WTC11 (cell line): Measurements from ENCODE around the gene ELMO1. TPM values are rescaled to one million over a fixed set of nuclear protein-coding genes. Genes with fewer than 3 reads are reported as not detected.

ENCODE experiments used
- ATAC-seq: fragments of 200-7000 bp; cut with Tn5 transposase; 2 replicates; pipeline ENCODE4 v1.10.0; 2021; ENCODE audit warnings: mild to moderate bottlenecking, moderate library complexity
- CTCF ChIA-PET: fragments of 300-600 bp; sonication (Branson Sonifier 250); formaldehyde crosslinking; loops from one replicate; lab custom pipeline; 2021; ENCODE audit warnings: antibody characterized with exemption; lab: Charles Lee
- POLR2A ChIA-PET: fragments of 350-600 bp; sonication (Branson Sonifier 250); formaldehyde crosslinking; loops from one replicate; lab custom pipeline; 2021; ENCODE audit warnings: antibody characterized with exemption; lab: Charles Lee
- DNase-seq: peaks from one replicate; pipeline ENCODE4 v3.0.0; 2021; ENCODE audit warnings: low spot score
- H3K27ac Mint-ChIP-seq: 2 replicates; pipeline ENCODE4 v1.8.0; 2021; ENCODE audit warnings: mixed read lengths
- H3K27me3 Mint-ChIP-seq: 2 replicates; pipeline ENCODE4 v1.8.0; 2021; ENCODE audit warnings: low read depth, mild to moderate bottlenecking, moderate library complexity, mixed read lengths
- H3K36me3 Mint-ChIP-seq: 2 replicates; pipeline ENCODE4 v1.8.0; 2021; ENCODE audit warnings: mixed read lengths
- H3K4me1 Mint-ChIP-seq: 2 replicates; pipeline ENCODE4 v1.8.0; 2022; ENCODE audit warnings: mixed read lengths
- H3K4me3 Mint-ChIP-seq: 2 replicates; pipeline ENCODE4 v1.8.0; 2021; ENCODE audit warnings: mild to moderate bottlenecking, moderate library complexity, mixed read lengths
- H3K9me3 Mint-ChIP-seq: 2 replicates; pipeline ENCODE4 v1.8.0; 2021; ENCODE audit warnings: mixed read lengths
- ARID4B ChIP-seq: sonication (generic); formaldehyde crosslinking; IDR thresholded peaks from 2 replicates; pipeline ENCODE4 v1.8.0; 2023; ENCODE audit warnings: missing genetic modification reagents, mild to moderate bottlenecking, borderline replicate concordance
- ATF1 ChIP-seq: sonication (generic); formaldehyde crosslinking; IDR thresholded peaks from 2 replicates; pipeline ENCODE4 v1.8.1; 2023; ENCODE audit warnings: mild to moderate bottlenecking, moderate library complexity, missing genetic modification reagents
- ATF2 ChIP-seq: sonication (generic); formaldehyde crosslinking; IDR thresholded peaks from 2 replicates; pipeline ENCODE4 v1.8.1; 2022; ENCODE audit warnings: low read depth, missing genetic modification reagents, borderline replicate concordance
- CTCF ChIP-seq: fragments of 200-600 bp; IDR thresholded peaks from 2 replicates; pipeline ENCODE4 v1.8.0; 2022; ENCODE audit warnings: antibody characterized with exemption
- ELF4 ChIP-seq: sonication (generic); formaldehyde crosslinking; IDR thresholded peaks from 2 replicates; pipeline ENCODE4 v1.8.1; 2022; ENCODE audit warnings: low read depth, mild to moderate bottlenecking, moderate library complexity, missing genetic modification reagents
- ESRRA ChIP-seq: sonication (generic); formaldehyde crosslinking; IDR thresholded peaks from 2 replicates; pipeline ENCODE4 v1.8.1; 2022; ENCODE audit warnings: mild to moderate bottlenecking, missing genetic modification reagents, borderline replicate concordance
- FOXP1 ChIP-seq: sonication (generic); formaldehyde crosslinking; IDR thresholded peaks from 2 replicates; pipeline ENCODE4 v1.8.0; 2022; ENCODE audit warnings: missing genetic modification reagents, mild to moderate bottlenecking, moderate library complexity, borderline replicate concordance
- HMGXB4 ChIP-seq: sonication (generic); formaldehyde crosslinking; IDR thresholded peaks from 2 replicates; pipeline ENCODE4 v1.8.1; 2023; ENCODE audit warnings: mild to moderate bottlenecking, moderate library complexity, missing genetic modification reagents
- MLX ChIP-seq: sonication (generic); formaldehyde crosslinking; IDR thresholded peaks from 2 replicates; pipeline ENCODE4 v1.8.1; 2023; ENCODE audit warnings: mild to moderate bottlenecking, missing genetic modification reagents, moderate library complexity
- MXD4 ChIP-seq: fragments of 250-450 bp; sonication (Bioruptor Pico); IDR thresholded peaks from 2 replicates; pipeline ENCODE4 v1.8.0; 2021; ENCODE audit warnings: mild to moderate bottlenecking, moderate library complexity, borderline replicate concordance
- NR3C1 ChIP-seq: sonication (generic); formaldehyde crosslinking; conservative IDR thresholded peaks from 2 replicates; pipeline ENCODE4 v1.8.1; 2023; ENCODE audit warnings: low read depth, mild to moderate bottlenecking, missing genetic modification reagents
- PRDM15 ChIP-seq: sonication (generic); formaldehyde crosslinking; IDR thresholded peaks from 2 replicates; pipeline ENCODE4 v1.8.0; 2022; ENCODE audit warnings: missing genetic modification reagents
- RELA ChIP-seq: sonication (generic); formaldehyde crosslinking; IDR thresholded peaks from 2 replicates; pipeline ENCODE4 v1.8.1; 2022; ENCODE audit warnings: missing genetic modification reagents, mild to moderate bottlenecking, borderline replicate concordance
- TEAD4 ChIP-seq: sonication (generic); formaldehyde crosslinking; IDR thresholded peaks from 2 replicates; pipeline ENCODE4 v1.8.0; 2022; ENCODE audit warnings: mild to moderate bottlenecking, missing genetic modification reagents
- ZBTB43 ChIP-seq: sonication (generic); formaldehyde crosslinking; IDR thresholded peaks from 2 replicates; pipeline ENCODE4 v1.8.1; 2023; ENCODE audit warnings: mild to moderate bottlenecking, missing genetic modification reagents
- ZNF138 ChIP-seq: sonication (generic); formaldehyde crosslinking; conservative IDR thresholded peaks from 2 replicates; pipeline ENCODE4 v1.8.1; 2022; ENCODE audit warnings: mild to moderate bottlenecking, moderate library complexity, missing genetic modification reagents
- ZNF416 ChIP-seq: fragments of 250-450 bp; sonication (Bioruptor Pico); IDR thresholded peaks from 2 replicates; pipeline ENCODE4 v1.9.0; 2021; ENCODE audit warnings: mild to moderate bottlenecking, inconsistent platforms
- total RNA-seq: library from RNA; stranded (reverse); gene quantifications from 3 replicates; pipeline ENCODE4 v1.2.3, GENCODE V29; 2021

ELMO1 gene
- total RNA-seq, 1 experiment from 2014 or later: 19.4 TPM

- Mint-ChIP-seq H3K27ac (no peak overlapping the region), H3K36me3 (peaks cover 8% of the 10 kb centered on the region), H3K9me3 (peaks cover 9% of the 10 kb centered on the region), H3K4me1 (no peaks in the 10 kb centered on the region), H3K27me3 (no peaks in the 10 kb centered on the region), H3K4me3 (no peak overlapping the region)
- ChIA-PET POLR2A (no interaction called here), CTCF (no interaction called here)
- TF ChIP-seq HMGXB4 (no peak), PRDM15 (no peak), ZNF416 (CRISPR knock-in tag) (no peak), ZNF138 (CRISPR knock-in tag) (no peak), FOXP1 (CRISPR knock-in tag) (no peak), ATF1 (CRISPR knock-in tag) (no peak), RELA (no peak), ARID4B (CRISPR knock-in tag) (no peak), ELF4 (no peak), ZBTB43 (no peak), MLX (no peak), MXD4 (CRISPR knock-in tag) (no peak), ATF2 (CRISPR knock-in tag) (no peak), ESRRA (CRISPR knock-in tag) (no peak), CTCF (no peak), TEAD4 (CRISPR knock-in tag) (no peak), NR3C1 (no peak)
- DNase-seq (no peak), ATAC-seq (no peak)
These were observed 409.4 kb downstream of the ELMO1 start for GRCh38 chr7:37039131-37039749.
